HG02973 (cell line): ENCODE measurements around the gene C22orf31.

Experiments used
- ATAC-seq: cut with Tn5 transposase; IDR thresholded peaks from one replicate; pipeline ENCODE4 v1.9.1; 2021; ENCODE audit warnings: moderate library complexity; ENCODE audit not compliant: unreplicated experiment

Gene C22orf31

DNA sequence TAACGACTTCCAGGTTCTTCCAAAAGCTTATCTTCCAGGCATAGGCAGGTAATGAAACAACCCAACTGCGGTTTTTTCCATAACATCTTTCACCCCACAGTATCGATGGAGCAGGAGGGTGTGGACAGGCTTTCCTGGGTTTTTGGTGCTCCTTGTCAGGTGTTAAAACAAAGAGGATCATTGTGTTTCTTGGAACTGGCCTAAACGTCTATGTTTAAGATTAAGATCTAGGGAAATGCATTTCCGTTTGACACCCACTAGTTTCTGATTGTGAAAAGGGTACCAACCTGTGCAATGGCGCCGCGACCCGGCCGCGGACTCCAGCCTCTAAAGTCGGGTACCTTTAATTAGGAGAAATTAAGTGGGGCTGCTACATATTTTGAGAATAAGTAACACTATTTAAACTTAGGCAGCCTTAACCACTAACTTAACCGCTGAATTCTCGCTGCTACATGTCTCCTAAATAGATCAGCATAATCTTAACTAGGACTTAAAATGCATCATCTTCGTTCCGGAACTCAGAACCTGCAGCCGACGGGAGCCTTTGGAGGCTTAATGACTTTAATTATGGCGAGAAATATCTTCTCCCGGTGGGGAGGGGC, 31.5 kb downstream of the C22orf31 start:
- ATAC-seq = no peak

DNA sequence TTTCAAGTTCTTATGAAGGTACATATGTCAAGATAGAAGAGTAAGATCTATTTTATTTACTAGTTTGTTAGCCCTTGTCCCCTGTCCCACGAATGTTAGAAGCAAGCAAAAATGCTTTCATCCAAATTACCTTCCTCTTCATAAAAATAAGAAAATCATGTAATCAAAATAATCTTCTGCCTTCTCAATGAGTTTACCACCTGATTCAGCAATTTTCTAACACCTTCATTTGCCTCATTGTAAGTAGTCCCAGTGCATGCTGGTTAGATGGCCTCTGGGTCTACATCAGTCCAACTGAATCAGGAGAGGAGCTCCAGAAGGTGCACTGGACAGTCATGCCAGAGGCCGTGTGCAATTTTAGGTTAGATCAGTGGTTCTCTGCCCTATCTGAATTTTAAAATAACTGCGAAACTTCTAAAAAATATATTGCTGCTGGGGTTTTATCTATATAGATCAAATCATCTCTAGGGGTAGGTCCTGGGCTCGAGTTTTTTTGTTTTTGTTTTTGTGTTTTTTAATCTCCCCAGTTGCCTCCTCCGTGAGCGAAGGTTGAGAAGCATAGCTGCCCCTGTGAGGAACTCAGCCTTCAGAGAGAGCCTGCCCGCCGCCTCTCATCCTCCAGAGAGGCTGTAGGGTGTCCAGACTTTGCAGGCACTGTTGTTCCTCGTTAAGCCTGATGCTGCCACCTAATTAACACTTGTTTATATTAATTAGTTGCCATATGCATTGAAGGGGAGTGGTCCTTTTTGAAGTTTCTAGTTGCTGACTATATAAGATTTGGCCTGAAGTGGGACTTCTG, 32.2 kb downstream of the C22orf31 start:
- ATAC-seq = no peak

DNA sequence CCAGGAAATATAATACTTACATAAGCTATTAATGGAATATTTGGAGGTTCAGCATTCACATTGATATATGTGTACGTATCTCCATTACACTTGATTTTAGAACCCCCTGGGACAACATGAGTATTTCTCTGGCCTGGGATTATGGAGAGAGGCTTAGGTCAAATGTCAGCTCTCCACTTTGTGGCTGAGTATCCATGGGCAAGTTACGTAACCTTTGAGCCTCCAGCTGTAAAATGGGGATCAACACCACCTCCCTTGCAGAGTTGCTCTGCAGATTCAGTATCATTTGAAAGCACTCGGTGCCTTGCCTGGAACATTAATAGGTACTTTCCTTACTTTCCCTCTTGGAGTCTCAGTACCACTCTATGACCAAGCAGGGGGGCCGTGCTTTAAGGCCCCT, 33.2 kb downstream of the C22orf31 start:
- ATAC-seq = no peak

GRCh38 chr22:29026579-29026978, 35.1 kb downstream of the C22orf31 start:
- no peak for ATAC-seq

GRCh38 chr22:29023172-29023796, 38.3 kb downstream of the C22orf31 start:
- ATAC-seq = no peak

DNA sequence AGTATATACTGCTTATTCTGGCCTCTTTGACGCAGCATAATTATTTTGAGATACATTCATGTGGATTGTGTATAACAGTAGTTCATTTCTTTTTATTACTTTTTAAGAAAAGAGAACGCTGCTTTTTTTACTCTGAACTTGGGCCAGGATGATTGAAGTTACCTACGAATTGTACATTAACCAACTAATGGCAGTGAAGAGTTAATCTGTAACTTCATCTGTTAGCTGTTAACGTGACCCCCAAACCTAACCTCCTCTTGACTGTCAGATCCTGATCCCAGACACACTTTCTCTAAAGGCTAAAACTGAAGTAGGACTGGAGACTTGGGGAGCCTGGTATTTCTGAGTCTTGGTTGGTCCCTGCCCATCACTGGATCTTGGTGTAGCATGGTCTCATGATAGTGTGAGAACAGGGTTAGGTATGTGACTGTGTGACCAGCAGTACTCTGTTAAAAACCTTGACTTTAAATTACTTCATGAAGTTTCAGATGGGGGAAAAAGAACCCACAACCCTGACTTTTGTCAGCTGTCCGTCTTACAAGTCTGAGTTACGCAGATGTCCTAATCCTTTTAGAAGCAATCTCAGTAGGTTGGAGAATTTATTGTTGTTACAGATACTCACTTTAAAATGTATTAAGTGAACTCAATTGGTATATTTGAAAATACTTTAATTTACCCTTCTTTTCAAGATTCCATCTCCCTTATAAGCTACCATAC, 39.4 kb downstream of the C22orf31 start:
- ATAC-seq = no peak

DNA sequence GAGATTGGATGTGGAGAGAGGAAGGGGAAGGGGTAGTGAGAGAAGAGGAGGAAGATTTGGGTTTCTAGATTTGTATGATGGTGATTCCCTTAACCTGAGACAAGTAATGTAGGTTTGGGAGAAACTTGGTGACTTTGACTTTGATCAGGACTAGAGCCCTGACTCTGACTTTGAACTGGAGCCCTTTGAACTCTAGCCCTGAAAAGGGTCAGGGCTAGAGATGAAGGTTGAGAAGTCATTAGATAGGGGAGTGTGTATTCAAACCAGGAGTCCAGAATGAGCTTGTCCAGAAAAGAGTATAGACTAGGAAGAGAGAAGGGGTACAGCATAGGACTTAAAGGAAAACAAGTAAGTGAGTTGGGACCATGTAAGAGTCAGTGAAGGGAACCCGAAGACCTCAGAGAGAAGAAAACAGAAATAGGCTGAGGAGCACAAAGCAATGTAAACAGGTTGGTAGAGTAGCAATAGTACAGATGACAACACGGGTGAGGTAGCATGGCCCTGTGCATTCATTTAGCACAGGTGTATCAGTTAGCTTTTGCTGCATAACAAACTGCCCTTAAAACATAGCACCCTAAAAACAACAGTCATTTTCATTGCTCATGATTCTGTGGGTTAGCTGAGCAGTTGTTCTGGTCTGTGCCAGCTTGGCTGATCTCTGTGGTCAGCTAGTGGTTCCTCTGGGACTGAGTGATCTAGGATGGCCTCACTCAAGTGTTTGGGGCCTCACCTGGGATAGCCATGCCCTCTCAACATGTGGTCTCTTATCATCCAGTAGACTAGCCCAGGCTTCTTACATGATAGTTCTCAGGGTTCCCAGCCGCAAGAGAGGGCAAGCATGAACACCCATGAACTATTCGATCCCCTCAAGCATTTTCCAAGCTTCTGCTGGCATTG, 43.1 kb downstream of the C22orf31 start:
- no peak for ATAC-seq

- ATAC-seq = no peak
These were observed 45.3 kb downstream of the C22orf31 start for GRCh38 chr22:29016067-29016938.

DNA sequence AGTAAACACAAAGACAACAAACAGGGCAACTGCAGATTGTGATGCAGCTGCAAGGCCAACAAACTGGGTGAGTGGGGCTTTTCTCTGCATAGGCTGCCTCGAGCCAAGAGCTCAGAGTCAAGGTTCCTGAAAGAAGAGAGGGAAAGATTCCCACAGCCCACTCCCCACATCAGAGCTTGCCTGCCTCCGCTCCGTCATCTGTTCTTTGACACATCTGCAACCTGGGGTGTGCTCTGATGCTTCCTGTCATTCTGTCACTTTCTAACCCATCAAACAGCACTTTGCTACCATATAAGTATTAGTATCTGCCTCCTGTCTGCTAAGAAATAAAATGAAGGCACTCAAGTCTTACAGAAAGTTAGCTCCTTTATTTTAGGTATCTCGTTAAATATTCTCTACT, 46.9 kb downstream of the C22orf31 start:
- ATAC-seq = no peak

- ATAC-seq = no peak
These were observed 47.3 kb downstream of the C22orf31 start for GRCh38 chr22:29014293-29014692.

DNA sequence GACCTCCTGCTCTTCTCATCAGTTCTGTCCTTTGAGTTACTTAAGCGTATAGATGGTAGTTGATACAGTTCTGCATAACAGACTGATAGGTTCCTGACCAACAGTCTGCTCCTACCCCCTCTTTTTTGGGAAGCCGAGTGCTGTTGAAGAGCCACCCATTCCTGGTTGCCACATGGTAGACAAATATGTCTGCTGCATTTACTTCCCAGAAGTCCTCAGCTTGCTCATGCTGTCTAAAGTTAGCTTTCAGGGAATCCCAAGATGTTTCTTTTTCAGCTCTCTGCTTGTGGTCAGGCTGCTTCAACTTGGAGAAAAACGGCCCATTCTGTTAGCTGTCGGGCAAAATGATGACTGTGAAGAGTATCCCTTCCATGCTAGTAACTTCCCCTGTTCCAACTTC, 48.7 kb downstream of the C22orf31 start:
- ATAC-seq = no peak

DNA sequence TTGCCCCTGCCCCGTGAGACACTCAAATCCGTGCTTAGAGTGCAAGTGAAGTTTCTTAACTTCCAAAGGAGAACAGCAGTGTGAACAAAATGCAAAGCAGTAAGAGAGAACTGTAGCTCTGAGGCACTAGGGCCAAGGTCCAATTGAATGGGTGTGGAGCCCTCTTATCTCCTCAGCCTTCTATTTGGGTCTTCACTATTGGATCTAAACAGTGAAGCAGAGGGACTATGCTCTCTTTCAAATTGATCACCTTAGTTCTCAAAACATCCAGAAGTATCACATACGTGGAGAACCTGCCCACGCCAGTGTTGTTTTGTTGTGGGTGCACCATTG, 49.6 kb downstream of the C22orf31 start:
- no peak for ATAC-seq

GRCh38 chr22:29011240-29012100, 50.2 kb downstream of the C22orf31 start:
- ATAC-seq = no peak

DNA sequence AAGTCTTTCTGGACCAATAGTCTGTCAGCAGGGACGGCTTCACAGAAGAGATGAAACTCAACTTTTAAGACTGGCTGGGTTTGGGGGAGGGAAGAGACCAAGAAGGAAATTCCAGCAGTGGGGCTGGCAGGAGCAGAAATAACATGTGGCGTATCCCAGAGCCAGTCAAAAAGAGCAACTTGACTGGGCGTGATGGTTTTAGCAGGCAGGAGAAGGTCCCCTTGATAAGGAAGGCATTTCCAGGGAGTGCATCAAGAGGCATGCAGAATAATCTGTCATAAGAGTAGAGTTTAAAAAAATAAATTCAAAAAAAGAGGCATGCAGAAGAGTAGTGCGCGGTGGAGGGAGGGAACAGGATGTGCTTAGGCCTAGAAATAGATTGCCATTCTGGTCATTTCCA, 52.5 kb downstream of the C22orf31 start:
- ATAC-seq = no peak
